HG03159 (cell line): ENCODE results near the gene ARHGAP26.

Experiments used
- ATAC-seq: cut with Tn5 transposase; IDR thresholded peaks from one replicate; pipeline ENCODE4 v1.9.1; 2021; ENCODE audit warnings: mild to moderate bottlenecking, moderate library complexity; ENCODE audit not compliant: unreplicated experiment

Gene ARHGAP26

DNA sequence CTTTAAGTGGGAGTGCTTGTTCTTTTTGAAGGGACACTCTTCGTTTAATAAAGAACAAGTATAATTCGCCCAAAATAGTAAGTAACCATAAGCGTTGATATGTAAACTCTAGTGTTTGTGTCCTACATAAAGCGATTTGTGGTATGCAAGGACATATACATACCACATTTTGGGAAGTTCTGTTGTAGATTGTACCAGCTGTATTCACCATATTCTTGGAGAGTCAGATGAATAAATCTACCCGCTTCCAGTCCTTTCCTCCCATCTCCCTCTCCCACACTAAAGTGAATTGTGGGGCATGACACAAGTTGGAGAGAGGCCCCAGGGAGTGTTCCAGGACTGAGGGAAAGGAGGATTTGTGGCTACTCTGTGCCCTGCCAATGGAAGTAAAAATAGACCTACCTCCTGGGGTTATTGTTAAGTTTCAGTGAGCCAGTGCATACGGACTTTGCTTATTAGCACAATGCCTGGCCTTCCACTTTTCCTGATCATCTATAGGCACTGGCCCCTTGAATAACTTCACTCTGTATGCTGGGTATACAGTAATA lies 40.6 kb downstream of the ARHGAP26 start:
- no peak for ATAC-seq

GRCh38 chr5:142811866-142812557 lies 41.8 kb downstream of the ARHGAP26 start:
- no peak for ATAC-seq

GRCh38 chr5:142813220-142813619 lies 43.0 kb downstream of the ARHGAP26 start:
- ATAC-seq, result no peak

DNA sequence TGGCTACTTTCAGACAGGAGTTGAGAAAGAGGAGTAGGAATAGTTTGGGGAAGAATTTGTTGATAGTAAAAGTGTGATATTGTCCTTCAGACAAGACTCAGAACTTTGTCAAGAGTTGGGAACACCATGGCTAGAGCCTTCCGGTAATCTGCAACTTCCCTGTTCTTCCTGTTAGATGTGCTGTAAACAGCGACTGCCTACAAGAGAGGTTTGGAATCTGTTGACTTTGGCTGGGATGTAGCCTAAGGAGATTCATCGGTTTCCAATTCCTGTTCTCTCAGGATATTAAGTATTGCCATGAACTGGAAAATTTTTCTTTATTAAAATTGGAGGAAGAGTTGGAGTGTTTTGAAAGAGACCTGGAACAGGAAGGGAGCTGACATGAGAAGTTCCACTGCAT lies 43.9 kb downstream of the ARHGAP26 start:
- no peak for ATAC-seq

- ATAC-seq, result no peak
Measured at GRCh38 chr5:142815469-142815868, 45.3 kb downstream of the ARHGAP26 start.

GRCh38 chr5:142816531-142817430 lies 46.6 kb downstream of the ARHGAP26 start:
- ATAC-seq, result no peak

DNA sequence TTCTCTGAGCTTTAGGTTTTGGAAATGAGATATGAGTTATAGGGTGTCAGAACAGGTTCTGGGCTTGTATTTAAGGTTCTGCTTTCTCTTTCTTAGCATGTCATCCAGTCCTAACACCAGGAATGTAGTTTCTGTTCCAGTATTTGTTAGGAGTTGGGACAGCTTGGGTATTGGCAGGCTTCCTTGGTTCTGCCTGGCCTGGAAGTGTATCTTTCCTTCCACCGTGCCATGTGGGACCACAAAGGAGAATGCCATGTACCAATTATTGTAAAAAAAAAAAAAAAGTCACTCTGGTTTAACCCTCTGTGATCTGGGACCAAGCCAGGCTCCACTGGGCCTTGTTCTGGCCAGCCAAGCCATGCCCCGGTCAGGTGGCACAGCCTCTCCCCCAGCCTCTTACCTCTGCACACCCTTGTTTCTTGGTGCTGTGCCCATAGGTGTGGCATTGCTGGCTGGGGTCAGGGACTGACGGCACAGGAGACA lies 47.8 kb downstream of the ARHGAP26 start:
- ATAC-seq, result no peak

- ATAC-seq, result no peak
Measured at GRCh38 chr5:142819292-142819691, 49.1 kb downstream of the ARHGAP26 start.

DNA sequence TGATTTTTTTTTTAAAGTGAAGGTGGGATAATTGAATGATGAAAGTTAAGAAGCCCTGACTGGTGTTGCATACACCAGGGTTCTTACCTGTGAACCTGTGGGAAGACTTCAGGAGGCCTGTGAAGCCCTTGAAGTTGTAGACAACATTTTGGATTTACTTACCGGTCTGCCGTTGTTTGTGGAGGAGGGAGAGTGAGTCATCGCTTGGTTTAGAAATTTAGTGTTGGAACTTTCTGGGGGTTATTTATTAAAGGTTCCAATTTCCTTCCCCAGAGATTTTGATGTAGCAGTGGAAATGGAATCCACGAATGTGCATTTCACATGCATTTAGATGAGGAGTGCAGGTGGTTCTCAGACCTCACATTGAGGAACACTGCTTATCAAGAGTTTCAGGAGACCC lies 49.6 kb downstream of the ARHGAP26 start:
- no peak for ATAC-seq

DNA sequence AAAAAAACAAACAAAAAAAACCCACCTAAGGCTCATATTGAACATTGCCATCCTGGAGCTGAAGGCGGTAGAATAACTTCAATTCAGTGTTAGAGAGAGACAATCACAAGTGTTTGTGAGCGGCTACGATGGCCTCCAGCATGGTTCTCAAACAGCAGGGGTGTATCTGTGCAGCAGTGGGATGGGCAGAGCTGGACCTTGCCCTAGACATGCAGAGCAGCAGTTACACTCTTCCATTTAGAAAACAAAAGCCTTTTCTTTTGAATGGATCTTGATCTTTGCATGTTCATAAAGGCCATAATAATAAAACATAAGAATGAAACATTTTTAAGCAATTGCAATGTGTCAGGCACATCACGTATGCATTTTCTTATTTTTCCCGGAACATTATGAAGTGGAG lies 50.3 kb downstream of the ARHGAP26 start:
- no peak for ATAC-seq

DNA sequence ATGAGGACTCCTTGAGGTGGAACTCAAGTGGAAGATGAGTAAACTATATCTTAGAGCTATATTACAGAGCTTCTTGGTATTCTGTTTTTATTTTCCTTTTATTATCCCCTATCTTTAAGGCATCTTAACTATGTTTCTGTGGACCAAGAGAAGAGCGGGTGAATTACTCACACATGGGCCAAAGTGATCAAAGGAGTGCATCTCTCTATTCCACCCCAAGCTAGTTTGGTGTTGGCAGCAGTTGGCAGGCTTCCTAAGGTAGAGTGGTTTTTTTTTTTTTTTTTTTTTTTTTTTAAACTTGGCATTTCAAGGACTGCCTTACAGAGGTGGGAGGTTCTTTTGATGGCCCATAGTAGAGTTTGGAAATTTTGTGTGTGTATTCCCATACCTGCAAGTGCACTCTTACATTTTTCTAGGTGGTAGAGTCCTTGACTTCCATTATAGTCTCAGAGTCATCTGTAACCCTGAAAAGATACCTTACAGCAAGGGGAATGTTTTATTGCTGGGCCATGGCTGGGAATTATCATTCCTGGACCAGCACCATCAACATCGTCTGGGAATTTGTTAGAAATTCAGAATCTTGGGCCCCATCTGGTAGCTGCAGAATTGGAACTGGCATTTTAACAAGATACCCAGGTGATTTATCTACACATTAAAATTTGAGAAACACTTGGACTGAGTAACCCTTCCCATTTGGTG lies 51.0 kb downstream of the ARHGAP26 start:
- no peak for ATAC-seq

DNA sequence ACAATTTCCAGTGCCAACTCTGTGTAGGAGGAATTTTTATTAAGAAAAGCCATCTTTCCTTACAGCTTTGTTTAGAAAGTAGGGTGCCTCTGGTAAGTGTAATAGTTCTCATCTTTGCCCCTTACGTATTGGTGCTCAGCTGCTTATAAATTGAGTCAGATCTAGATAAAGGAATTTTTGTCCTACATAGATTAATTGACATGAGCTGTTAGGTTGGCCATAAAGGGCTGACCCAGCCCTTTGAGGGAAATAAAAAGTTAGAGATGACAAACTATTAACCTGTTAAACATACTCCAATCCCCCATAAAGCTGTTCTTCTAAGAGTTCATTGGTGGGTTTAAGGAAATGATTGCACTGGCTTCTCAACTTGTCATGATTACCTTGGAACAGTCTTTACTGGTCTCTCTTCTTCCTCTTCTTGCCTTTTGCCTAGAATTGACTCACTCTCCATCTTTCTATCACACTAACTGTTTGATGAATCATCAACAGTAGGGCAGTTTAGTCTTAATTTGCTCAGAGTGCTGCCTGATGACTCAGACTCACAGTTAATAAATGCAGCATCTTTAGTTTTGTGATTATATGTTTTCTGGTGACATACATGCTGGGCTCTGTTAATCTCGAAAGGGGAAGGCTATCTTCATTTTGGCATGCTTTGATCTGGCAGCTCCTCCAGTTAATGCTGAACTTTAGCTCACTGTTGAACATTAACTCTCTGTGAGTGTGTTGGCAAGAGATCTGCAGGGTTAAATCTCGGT lies 51.7 kb downstream of the ARHGAP26 start:
- peak; percentile 81 for ATAC-seq

GRCh38 chr5:142823126-142823525 lies 52.9 kb downstream of the ARHGAP26 start:
- ATAC-seq, result no peak

GRCh38 chr5:142823806-142824205 lies 53.6 kb downstream of the ARHGAP26 start:
- ATAC-seq, result no peak

- no peak for ATAC-seq
Measured at GRCh38 chr5:142824391-142824790, 54.2 kb downstream of the ARHGAP26 start.

DNA sequence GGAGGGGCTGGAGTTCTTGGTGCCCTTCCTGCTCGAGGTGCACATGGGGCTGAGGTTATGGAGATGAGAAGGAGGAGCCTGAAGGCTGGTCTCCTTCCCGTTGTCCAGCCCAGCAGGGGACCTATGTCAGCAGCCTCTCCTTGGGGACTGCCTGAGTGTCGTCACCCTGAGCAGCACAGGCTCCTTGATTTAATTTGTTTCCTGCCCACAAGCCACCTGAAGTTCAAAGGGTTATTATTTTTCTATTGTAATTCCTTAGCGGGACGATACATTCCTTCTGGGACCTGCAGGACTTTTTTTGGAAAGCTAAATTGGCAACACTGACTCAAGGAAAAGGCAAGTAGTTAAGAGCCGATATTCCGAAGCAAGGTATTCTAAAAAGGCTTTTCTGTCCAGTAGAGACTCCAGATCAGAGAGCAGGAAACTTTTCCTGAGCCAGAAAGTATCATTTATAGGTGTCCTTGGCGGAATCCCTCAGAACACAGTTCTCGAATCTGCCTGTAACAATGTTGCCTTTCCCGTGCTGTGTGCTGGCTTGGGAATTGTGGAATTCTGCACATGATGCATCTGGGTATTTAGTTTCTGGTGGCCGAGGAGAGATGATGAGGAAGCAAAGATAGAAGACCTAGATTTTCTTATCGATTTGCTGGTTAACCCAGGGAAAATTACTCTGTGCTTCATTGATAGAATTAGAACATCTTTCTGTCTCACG lies 55.4 kb downstream of the ARHGAP26 start:
- no peak for ATAC-seq

DNA sequence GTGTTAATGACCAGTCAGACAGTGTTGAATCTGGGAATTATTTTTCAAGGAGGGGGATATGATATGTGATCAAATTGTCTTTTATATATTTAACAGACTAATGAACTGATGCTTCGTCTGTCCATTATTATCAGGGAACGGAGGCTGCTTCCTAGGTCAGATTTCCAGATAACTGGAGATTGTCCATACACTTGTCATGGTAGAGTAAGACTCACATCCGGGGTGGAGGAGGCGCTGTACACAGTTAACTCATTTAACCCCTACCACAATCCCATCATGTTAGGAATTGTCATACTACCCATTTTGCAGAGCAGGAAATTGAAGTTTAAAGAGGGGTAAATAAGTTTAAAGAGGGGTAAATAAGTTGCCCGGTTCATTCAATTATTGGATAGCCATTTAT lies 55.9 kb downstream of the ARHGAP26 start:
- ATAC-seq, result no peak

- no peak for ATAC-seq
Measured at GRCh38 chr5:142826741-142827492, 56.7 kb downstream of the ARHGAP26 start.

GRCh38 chr5:142827934-142828576 lies 57.9 kb downstream of the ARHGAP26 start:
- no peak for ATAC-seq
